Measurements from ENCODE around the gene MT1M. TPM values are rescaled to one million over a fixed set of nuclear protein-coding genes. Genes with fewer than 3 reads are reported as not detected.
A peak's percentile ranks its signal among the peaks of the same experiment; 100 is the strongest.

Gene MT1M
- polyA plus RNA-seq, 1 donor (not counting 4 experiments of a cell fraction or from before 2014, with no cell fraction given) = 0.20 TPM

GRCh38 chr16:56608043-56608875 lies 24.2 kb upstream of the MT1M start, which contains the start of gene MT2A:
TSS of gene MT2A (plus strand) at chr16:56608584. CDS start at chr16:56608656, 72 bp downstream.
- H3K9me3 ChIP-seq (ENCODE audit: control insufficient read depth, low read depth, low read length) = no peaks in the 10 kb centered on the region
- DNase-seq (ENCODE audit: low read depth, low spot score) = peak; percentile 94
- TF ChIP-seq CTCF (optimal IDR thresholded peaks at IDR 0.05 in 1 of 3, IDR thresholded peaks at IDR 0.05 in 1 of 3, conservative IDR thresholded peaks at IDR 0.05 in 1 of 3; ENCODE audit: extremely low read depth in 1 of 3, insufficient read depth in 2 of 3, low read length in 3 of 3) (no peak), EZH2 (IDR thresholded peaks at IDR 0.05; ENCODE audit: low read length) (no peak)
- peak within 1 kb of the TSS; percentile 46 to 92 (median 86) for H3K4me3 ChIP-seq (ENCODE audit: control insufficient read depth in 2 of 3, extremely low read depth in 1 of 3, insufficient read depth in 2 of 3, low read depth in 1 of 3, low read length in 3 of 3)
- no peaks in the 10 kb centered on the region for H3K36me3 ChIP-seq (ENCODE audit: control insufficient read depth in 2 of 2, extremely low read depth in 1 of 2, insufficient read depth in 2 of 2, low read length in 2 of 2)
- FAIRE-seq = no peak
- H3K27ac ChIP-seq (ENCODE audit: control insufficient read depth, insufficient read depth, low read length) = peak within 1 kb of the TSS; percentile 95
- H2AFZ ChIP-seq (ENCODE audit: control insufficient read depth, low read length) = no peak within 1 kb of the TSS
- H3K27me3 ChIP-seq (ENCODE audit: control insufficient read depth, extremely low read depth, insufficient read depth, low read length) = no peaks in the 10 kb centered on the region
- dilution Hi-C loops (cut with MboI; ENCODE audit: extremely low pct_ligation_motif_present, low sequenced_read_pairs) = no loop called here
- H3K9me1 ChIP-seq (ENCODE audit: control insufficient read depth, extremely low read depth, insufficient read depth, low read length) = no peaks in the 10 kb centered on the region
- H3K79me2 ChIP-seq (ENCODE audit: control insufficient read depth, insufficient read depth, low read length) = no peaks in the 10 kb centered on the region
- no peaks in the 10 kb centered on the region for H4K20me1 ChIP-seq (ENCODE audit: control insufficient read depth, extremely low read depth, insufficient read depth, low read length)
- peaks cover 61% of the 10 kb centered on the region for H3K4me1 ChIP-seq (ENCODE audit: control insufficient read depth, extremely low read depth, insufficient read depth, low read length)
- peak within 1 kb of the TSS; percentile 95 for H3K4me2 ChIP-seq (ENCODE audit: control insufficient read depth, extremely low read depth, insufficient read depth, low read depth, low read length)
- peak within 1 kb of the TSS; percentile 79 for H3K9ac ChIP-seq (ENCODE audit: control insufficient read depth, extremely low read depth, insufficient read depth, low read length)

- H3K9me1 ChIP-seq (ENCODE audit: control insufficient read depth, extremely low read depth, insufficient read depth, low read length) = no peaks in the 10 kb centered on the region
- dilution Hi-C loops (cut with MboI; ENCODE audit: extremely low pct_ligation_motif_present, low sequenced_read_pairs) = no loop called here
- no peaks in the 10 kb centered on the region for H3K79me2 ChIP-seq (ENCODE audit: control insufficient read depth, insufficient read depth, low read length)
- FAIRE-seq (no peak), DNase-seq (ENCODE audit: low read depth, low spot score) (no peak)
- peak overlapping the region; percentile 78 for H3K9ac ChIP-seq (ENCODE audit: control insufficient read depth, extremely low read depth, insufficient read depth, low read length)
- H3K27me3 ChIP-seq (ENCODE audit: control insufficient read depth, extremely low read depth, insufficient read depth, low read length) = no peaks in the 10 kb centered on the region
- no peaks in the 10 kb centered on the region for H3K36me3 ChIP-seq (ENCODE audit: control insufficient read depth in 2 of 2, extremely low read depth in 1 of 2, insufficient read depth in 2 of 2, low read length in 2 of 2)
- peak overlapping the region; percentile 95 for H3K27ac ChIP-seq (ENCODE audit: control insufficient read depth, insufficient read depth, low read length)
- peaks cover 69% of the 10 kb centered on the region for H3K4me1 ChIP-seq (ENCODE audit: control insufficient read depth, extremely low read depth, insufficient read depth, low read length)
- H3K4me2 ChIP-seq (ENCODE audit: control insufficient read depth, extremely low read depth, insufficient read depth, low read depth, low read length) = peak overlapping the region; percentile 95
- H4K20me1 ChIP-seq (ENCODE audit: control insufficient read depth, extremely low read depth, insufficient read depth, low read length) = no peaks in the 10 kb centered on the region
- no peaks in the 10 kb centered on the region for H3K9me3 ChIP-seq (ENCODE audit: control insufficient read depth, low read depth, low read length)
- TF ChIP-seq CTCF (optimal IDR thresholded peaks at IDR 0.05 in 1 of 3, IDR thresholded peaks at IDR 0.05 in 1 of 3, conservative IDR thresholded peaks at IDR 0.05 in 1 of 3; ENCODE audit: extremely low read depth in 1 of 3, insufficient read depth in 2 of 3, low read length in 3 of 3) (peak in 1 of 3 experiments; percentile 3), EZH2 (IDR thresholded peaks at IDR 0.05; ENCODE audit: low read length) (no peak)
- H2AFZ ChIP-seq (ENCODE audit: control insufficient read depth, low read length) = no peak overlapping the region
- H3K4me3 ChIP-seq (ENCODE audit: control insufficient read depth in 2 of 3, extremely low read depth in 1 of 3, insufficient read depth in 2 of 3, low read depth in 1 of 3, low read length in 3 of 3) = peak overlapping the region; percentile 46 to 92 (median 86)
Measured at GRCh38 chr16:56608876-56609462, 23.5 kb upstream of the MT1M start.
